Coronary artery (tissue), 2 donors: ENCODE measurements around the gene CLIC5.
A peak's percentile ranks its signal among the peaks of the same experiment; 100 is the strongest.

ENCODE experiments used
- DNase-seq: peaks from one replicate; pipeline ENCODE4 v3.0.0-alpha.2; 2017; ENCODE audit warnings: low spot score
- H3K27ac ChIP-seq, 2 donors: fragments of 200-600 bp; sonication (generic); one replicate each; pipeline ENCODE4 v1.5.1; 2016 to 2019
- H3K4me3 ChIP-seq: fragments of 200-600 bp; sonication (generic); 2 replicates; pipeline ENCODE4 v1.5.1; 2016; ENCODE audit warnings: mild to moderate bottlenecking, moderate library complexity
- TF ChIP-seq, protein P1 (sequence below): fragments of 200-600 bp; sonication (generic); IDR thresholded peaks from one replicate; pipeline ENCODE4 v1.5.1; 2019; ENCODE audit warnings: antibody characterized with exemption

CLIC5 gene

GRCh38 chr6:45915780-45916468 lies 99.7 kb downstream of the CLIC5 start:
- TF ChIP-seq, protein P1, sequence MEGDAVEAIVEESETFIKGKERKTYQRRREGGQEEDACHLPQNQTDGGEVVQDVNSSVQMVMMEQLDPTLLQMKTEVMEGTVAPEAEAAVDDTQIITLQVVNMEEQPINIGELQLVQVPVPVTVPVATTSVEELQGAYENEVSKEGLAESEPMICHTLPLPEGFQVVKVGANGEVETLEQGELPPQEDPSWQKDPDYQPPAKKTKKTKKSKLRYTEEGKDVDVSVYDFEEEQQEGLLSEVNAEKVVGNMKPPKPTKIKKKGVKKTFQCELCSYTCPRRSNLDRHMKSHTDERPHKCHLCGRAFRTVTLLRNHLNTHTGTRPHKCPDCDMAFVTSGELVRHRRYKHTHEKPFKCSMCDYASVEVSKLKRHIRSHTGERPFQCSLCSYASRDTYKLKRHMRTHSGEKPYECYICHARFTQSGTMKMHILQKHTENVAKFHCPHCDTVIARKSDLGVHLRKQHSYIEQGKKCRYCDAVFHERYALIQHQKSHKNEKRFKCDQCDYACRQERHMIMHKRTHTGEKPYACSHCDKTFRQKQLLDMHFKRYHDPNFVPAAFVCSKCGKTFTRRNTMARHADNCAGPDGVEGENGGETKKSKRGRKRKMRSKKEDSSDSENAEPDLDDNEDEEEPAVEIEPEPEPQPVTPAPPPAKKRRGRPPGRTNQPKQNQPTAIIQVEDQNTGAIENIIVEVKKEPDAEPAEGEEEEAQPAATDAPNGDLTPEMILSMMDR: no peak
- H3K27ac ChIP-seq: no peak overlapping the region
- no peak for DNase-seq
- no peak overlapping the region for H3K4me3 ChIP-seq

DNA sequence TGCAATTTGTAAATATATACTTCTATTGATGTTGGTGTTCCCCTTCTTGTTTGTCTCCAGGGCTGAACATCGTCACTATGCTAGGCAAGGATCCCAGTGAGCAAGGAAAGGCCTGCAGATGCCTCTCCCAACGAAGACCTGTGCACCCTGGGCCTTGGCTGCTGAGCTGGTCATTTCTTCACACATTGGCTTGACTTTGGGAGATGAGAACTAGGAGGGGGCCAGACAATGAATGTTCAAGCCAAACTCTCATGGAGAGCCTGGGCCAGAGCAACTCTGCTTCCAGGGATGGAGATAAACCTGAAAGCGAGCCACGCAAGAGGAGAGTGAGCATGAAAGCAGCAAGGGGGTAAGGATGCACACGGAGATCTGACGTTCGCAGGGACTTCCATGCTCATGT lies 104.0 kb downstream of the CLIC5 start:
- DNase-seq: no peak
- TF ChIP-seq, protein P1: no peak
- Histone ChIP-seq H3K4me3 (no peak overlapping the region), H3K27ac (no peak overlapping the region)

DNA sequence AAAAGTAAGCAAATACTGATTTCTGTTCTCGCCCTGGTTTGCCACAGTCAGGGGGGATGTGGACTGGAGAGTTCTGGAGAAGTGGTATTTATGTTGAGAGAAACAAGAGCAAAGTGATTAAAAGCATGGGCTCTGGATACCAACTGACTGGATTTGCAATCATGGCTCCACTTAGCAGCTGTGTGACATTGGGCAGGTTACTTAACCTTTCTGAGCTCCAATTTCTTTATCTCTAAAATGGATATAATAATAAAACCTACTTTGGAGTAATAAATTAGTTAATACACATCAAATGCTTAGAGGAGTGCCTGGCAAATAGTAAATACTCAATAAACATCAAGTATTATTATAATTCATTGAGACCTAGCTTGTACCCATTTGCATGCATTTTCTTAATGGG lies 111.7 kb downstream of the CLIC5 start:
- Histone ChIP-seq H3K27ac (no peak overlapping the region), H3K4me3 (no peak overlapping the region)
- TF ChIP-seq, protein P1: no peak
- no peak for DNase-seq

- Histone ChIP-seq H3K27ac (no peak overlapping the region), H3K4me3 (no peak overlapping the region)
- TF ChIP-seq, protein P1: no peak
- no peak for DNase-seq
These were observed 112.7 kb downstream of the CLIC5 start for GRCh38 chr6:45902984-45903383.

DNA sequence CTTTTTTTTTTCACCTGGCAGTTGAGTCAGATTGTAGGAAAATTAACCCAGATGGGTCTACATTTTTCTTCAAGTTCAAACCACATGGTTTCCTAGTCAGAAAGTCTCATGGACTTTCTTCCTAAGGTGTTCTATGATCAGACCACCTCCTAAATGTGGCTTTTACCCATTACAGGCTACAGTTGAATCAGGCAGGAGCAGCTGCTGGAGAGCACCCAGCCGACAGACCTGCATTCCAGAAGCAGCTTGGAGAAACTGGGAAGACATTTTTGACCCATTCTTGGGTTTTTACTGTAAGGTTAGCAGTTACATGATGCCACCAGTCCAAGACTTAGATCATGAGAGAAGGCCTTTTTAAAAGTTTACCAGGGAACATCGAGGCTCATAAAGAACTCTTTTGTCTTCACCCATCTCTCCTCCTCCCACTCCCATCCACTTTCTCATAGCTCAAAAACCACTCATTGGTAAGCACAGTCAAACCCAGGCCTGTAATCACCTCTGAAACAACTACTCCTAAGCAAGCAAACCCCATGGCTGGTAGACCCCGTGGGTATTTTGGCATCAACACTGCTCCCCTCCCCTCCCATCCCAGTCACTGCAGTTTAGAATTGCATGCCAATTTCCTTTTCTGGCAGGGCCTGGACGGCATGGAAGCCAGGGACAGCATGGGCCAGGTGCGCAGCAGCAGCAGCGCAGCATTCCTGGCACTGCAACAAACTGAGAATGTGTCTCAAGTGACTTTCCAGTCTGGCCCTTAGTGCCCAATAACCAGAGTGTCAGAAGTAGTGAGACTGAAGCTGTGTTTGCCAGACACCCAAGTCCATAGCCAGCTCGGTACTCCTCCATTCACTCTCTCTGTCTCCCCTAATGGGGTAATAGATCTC lies 113.7 kb downstream of the CLIC5 start:
- TF ChIP-seq, protein P1: no peak
- H3K4me3 ChIP-seq: no peak overlapping the region
- H3K27ac ChIP-seq: no peak overlapping the region
- no peak for DNase-seq

DNA sequence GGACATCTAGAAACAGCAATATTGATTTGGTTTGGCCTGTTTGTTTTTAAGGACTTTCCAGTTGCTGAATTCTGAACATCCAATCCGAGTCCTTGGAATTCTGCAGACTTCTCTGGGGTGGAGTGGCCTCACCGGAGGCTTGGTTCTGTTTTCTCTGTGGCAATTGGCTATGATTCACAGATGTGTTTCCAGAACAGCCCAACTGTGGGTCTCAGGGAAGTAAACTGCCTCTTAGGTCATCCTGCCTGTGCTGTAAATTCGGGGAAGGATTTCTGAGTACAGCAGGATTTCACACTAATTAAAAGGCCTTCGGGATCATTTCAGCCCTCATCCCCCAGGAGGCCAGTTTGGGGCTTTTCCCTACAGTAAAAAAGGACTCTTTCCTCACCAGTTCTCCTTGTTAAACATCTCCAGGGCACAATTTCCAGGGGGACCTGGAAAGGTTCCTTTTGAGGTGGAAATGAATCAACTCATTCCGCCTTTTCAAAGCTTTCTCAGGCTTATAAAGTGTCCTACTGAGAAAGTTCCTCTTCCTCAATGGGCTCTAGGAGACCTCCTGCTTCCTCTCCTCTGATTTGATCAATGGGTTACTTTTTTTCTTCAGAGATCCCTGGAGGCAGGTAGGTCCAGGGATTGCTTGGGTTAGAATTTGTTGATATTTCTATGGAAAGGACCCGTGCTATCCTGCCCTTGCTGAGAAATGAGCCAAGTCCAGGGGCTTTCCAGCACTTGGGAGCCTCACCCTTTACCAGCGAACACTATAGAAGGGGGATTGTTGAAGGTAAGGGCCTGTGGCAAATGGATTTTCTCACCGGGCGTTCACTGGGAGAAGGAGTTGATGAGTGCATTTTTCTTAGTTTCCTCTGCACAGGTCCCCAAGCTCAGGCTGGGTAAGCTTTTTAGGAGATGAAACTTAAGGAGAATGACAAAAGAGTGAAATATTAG lies 114.6 kb downstream of the CLIC5 start:
- Histone ChIP-seq H3K27ac (peak overlapping the region in 1 of 2 donors; percentile 35), H3K4me3 (no peak overlapping the region)
- TF ChIP-seq, protein P1: no peak
- no peak for DNase-seq
